ENCODE results near the gene PLCH2. TPM values are rescaled to one million over a fixed set of nuclear protein-coding genes. Genes with fewer than 3 reads are reported as not detected.
"Not testable (repeated sequence)": the region's sequence is repeated elsewhere in the genome, so short reads cannot be mapped to it uniquely, and the experiment has no call there.

PLCH2 gene
- total RNA-seq, 4 donors from 2014 or later, result 0.16 to 1.7 (median 0.44) TPM

DNA sequence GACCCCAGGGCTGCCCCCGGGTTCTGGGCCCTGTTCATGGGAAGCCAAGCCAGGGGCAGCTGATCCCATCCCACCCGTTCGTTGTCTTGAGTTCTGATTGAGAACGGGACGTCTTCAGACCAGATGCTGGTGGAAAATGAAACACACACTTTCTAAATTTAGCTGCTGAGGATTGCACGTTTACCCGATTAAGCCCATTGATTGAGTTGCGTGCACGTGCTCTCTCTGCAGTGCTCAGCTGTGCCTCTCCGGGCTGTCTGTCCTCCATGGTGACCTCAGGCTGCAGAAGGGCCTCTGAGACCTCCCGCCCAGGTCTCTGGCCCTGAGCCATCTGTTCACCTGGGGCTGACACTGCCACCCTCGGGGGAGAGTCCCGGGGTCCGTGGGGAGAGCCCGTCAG lies 36.7 kb upstream of the PLCH2 start:
- TF ChIP-seq, protein P1, sequence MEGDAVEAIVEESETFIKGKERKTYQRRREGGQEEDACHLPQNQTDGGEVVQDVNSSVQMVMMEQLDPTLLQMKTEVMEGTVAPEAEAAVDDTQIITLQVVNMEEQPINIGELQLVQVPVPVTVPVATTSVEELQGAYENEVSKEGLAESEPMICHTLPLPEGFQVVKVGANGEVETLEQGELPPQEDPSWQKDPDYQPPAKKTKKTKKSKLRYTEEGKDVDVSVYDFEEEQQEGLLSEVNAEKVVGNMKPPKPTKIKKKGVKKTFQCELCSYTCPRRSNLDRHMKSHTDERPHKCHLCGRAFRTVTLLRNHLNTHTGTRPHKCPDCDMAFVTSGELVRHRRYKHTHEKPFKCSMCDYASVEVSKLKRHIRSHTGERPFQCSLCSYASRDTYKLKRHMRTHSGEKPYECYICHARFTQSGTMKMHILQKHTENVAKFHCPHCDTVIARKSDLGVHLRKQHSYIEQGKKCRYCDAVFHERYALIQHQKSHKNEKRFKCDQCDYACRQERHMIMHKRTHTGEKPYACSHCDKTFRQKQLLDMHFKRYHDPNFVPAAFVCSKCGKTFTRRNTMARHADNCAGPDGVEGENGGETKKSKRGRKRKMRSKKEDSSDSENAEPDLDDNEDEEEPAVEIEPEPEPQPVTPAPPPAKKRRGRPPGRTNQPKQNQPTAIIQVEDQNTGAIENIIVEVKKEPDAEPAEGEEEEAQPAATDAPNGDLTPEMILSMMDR (IDR thresholded peaks at IDR 0.05), result no peak
- ATAC-seq (ENCODE audit: low FRiP score) (no peak), DNase-seq (ENCODE audit: low spot score) (no peak)

DNA sequence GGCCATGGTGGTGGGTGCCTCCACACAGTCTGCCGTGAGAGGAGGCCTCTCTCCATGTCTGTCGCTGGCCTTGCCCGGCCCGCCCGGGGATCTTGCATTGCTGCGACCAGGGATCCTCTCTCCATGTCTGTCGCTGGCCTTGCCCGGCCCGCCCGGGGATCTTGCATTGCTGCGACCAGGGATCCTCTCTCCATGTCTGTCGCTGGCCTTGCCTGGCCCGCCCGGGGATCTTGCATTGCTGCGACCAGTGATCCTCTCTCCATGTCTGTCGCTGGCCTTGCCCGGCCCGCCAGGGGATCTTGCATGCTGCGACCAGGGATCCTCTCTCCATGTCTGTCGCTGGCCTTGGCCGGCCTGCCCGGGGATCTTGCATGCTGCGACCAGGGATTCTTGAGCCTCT lies 35.7 kb upstream of the PLCH2 start:
- not testable (repeated sequence) for ATAC-seq (ENCODE audit: low FRiP score); DNase-seq (ENCODE audit: low spot score)

DNA sequence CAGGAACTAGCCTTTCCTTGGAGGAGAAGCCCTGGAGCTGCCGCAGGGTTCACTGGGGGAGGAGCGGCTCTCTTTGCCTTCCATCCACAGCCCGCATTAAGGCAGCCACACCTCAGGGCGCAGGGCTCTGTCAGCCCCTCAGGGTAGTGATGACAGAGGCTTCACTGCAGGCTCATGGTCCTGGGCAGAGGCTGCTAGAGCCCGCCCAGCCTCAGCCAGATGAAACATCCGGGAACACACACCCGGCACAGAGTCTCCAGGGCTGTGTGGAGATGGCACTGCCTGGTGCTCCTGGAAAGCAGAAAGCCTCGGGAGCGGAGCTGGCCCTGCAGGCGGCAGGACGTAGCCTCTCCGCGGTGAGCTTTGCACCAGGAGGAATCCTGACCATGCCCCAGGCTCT lies 34.3 kb upstream of the PLCH2 start:
- TF ChIP-seq, protein P1 (IDR thresholded peaks at IDR 0.05), result no peak
- ATAC-seq (ENCODE audit: low FRiP score) (peak; percentile 25), DNase-seq (ENCODE audit: low spot score) (no peak)

DNA sequence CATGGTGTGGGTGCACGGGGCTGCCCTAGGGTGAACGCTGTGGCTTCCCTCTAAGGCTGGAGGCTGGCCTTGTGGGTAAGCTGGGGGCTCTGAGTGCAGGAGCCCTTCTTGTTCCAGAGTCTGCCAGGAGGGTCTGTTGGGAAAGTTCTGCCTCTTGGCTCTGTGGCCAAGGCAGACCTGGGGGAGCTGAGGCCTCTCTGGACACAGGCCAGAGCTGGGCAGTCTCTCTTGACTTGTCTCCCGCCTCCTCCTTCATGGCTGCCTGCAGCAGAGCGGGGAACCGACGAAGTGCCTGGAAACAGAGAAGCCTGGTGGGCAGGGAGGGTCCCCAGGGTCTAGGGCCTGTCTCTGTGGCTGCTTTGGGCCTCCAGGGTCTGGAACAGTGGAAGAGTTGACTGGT lies 33.4 kb upstream of the PLCH2 start:
- TF ChIP-seq, protein P1 (IDR thresholded peaks at IDR 0.05), result no peak
- DNase-seq (ENCODE audit: low spot score) (no peak), ATAC-seq (ENCODE audit: low FRiP score) (no peak)

DNA sequence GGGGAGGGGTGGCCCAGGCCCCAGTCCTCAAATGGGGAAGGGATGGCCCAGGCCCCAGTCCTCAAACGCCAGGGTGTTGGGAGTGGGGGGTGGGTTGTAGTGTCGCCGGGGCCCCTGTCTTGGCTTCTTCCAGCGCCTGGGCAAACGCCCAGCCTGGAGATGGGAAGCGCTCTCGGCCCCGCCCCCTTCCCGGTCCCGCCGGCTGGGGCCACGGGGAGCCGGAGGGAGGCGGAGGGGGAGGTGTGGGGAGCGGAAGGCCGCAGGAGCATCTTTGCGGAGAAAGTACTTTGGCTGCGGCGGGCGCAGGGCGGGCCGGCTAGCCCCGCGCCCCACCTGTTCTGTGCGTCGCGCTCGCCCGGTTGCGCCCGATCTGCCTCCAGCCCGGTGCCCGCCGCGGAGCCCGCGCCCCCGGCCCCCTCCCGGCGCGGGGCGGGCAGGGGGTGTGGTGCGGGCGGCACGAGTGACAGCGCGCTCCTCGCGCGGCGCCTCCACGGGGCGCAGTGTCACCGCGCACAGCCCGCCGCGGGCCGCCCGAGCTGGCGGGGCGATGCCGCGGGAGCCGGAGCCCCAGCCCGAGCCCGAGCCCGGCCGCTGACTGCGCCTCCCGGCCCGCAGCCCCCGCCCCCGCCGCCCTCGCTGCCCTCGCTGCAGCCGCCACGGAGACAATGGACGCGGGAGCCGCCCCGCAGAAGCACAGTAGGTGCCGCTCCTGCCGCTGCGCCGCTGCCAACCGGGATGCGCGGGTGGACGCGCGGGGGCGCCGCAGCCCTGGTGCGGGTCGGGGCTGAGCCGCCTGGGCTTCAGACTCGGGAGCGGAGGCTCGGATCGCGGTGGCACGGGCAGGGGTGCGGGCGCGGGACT lies 32.6 kb upstream of the PLCH2 start:
- TF ChIP-seq, protein P1 (IDR thresholded peaks at IDR 0.05), result no peak
- no peak for ATAC-seq (ENCODE audit: low FRiP score)
- no peak for DNase-seq (ENCODE audit: low spot score)

DNA sequence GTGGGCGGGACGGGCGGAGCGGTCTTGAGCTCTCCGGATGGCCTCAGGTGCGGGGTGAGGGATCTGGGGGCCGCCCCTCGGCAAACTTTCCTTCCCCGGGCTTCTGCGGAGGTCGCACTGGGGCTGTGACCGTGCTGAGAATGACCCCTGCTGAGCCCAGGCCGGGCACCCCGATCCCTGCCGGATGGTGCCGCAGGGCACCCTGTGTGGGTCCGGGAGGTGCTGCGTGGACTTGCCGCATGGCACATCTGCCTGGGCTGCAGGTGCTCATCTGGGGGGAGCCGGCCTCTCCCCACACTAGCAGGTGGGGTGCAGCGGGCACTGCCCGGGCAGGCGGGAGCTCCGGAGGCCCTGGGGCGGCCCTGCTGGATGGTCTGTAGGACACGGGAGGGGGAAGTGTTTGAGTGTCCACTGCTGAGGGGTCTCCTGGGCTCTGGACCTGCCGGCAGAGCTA lies 31.9 kb upstream of the PLCH2 start:
- TF ChIP-seq, protein P1 (IDR thresholded peaks at IDR 0.05), result no peak
- DNase-seq (ENCODE audit: low spot score) (no peak), ATAC-seq (ENCODE audit: low FRiP score) (no peak)

DNA sequence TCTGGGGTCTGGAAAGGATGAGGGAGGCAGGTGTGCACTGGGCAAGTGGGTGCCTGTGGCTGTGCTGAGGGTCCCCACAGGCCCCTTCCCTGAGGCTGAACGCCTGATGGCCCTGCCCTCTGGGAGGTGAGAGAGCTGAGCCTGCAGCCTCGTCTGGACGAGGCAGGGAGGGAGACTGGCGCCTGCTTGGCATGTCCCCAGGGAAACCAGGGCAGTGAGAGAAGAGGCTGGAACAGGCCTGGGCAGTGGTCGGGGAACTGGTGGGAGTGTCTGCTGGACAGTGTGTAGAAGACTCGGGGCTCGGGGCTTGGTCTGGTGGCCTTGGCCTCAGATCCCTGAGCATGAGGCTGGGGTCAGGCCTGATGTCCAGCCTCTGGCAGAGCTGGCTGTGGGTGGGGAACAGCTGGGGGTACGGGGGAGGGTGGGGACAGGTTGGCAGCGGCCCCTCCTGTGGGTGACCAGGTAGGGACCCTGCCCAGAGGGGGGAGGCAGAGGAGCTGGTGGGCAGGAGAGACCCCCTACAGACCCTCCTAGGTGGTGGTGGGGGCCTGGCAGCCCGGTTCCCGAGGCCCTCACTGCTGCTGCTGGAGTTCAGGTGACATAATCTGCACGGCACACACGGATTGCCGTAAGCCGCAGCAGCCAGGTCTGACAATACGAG lies 30.8 kb upstream of the PLCH2 start:
- no peak for ATAC-seq (ENCODE audit: low FRiP score)
- TF ChIP-seq, protein P1 (IDR thresholded peaks at IDR 0.05), result no peak
- no peak for DNase-seq (ENCODE audit: low spot score)

Data from omental fat pad (tissue), 4 donors.